K562 (cell line): ENCODE measurements around the gene COMTD1. TPM values are rescaled to one million over a fixed set of nuclear protein-coding genes. Genes with fewer than 3 reads are reported as not detected.

Experiments used
- ATAC-seq: fragments of 200-7000 bp; cut with Tn5 transposase; 3 replicates; pipeline ENCODE4 v1.9.1; 2020; ENCODE audit warnings: moderate library complexity
- BruUV-seq: library from RNA; stranded (reverse); fragments of 400-500 nt; replicated peaks from 2 replicates; lab custom pipeline; 2021; lab: Mats Ljungman, UMichigan
- CTCF ChIA-PET: fragments of 300-600 bp; formaldehyde crosslinking; extraction: SDS; loops from one replicate; lab custom pipeline; 2021; ENCODE audit warnings: low intra/inter-chr PET ratio; lab: Yijun Ruan, JAX
- POLR2A ChIA-PET: fragments of 300-600, 350-650 bp; sonication (Branson Sonifier 250); formaldehyde crosslinking; extraction: SDS; loops from one replicate; lab custom pipeline; 2021; ENCODE audit warnings: antibody characterized with exemption, inconsistent platforms; lab: Yijun Ruan, JAX
- DNase-seq, 4 experiments: peaks; one replicate each; pipeline versions ENCODE4 v3.0.0 to v3.0.0-alpha.2; 2011 to 2018; ENCODE audit warnings: low spot score in 3 of 4, mixed read lengths in 3 of 4; ENCODE audit errors: extremely low read depth in 1 of 4
- FAIRE-seq: peaks from 2 replicates; lab custom pipeline; 2011; peaks lifted over from hg19 to GRCh38; lab: Jason Lieb, UNC
- H2AFZ ChIP-seq: 2 replicates; pipeline ENCODE4 v1.6.0; 2011; ENCODE audit warnings: low read depth, low read length, control low read depth, inconsistent platforms
- H3K27ac ChIP-seq: fragments of 200-600 bp; 3 replicates; pipeline ENCODE4 v1.8.0; 2011; ENCODE audit warnings: low read depth, mild to moderate bottlenecking, control low read depth, inconsistent platforms, low read length, moderate library complexity, mixed read lengths; ENCODE audit errors: extremely low read depth
- H3K27me3 ChIP-seq, 2 experiments: fragments of 300-600 bp in 1 of 2; 2 replicates in 1 of 2; 3 replicates in 1 of 2; pipeline versions ENCODE4 v1.6.0 to v1.8.0; 2011; ENCODE audit warnings: inconsistent platforms in 2 of 2, low read length in 2 of 2, mild to moderate bottlenecking in 1 of 2, mixed read lengths in 1 of 2, moderate library complexity in 1 of 2; ENCODE audit not compliant: control insufficient read depth in 2 of 2, insufficient read depth in 2 of 2
- H3K36me3 ChIP-seq: fragments of 300-600 bp; 3 replicates; pipeline ENCODE4 v1.8.0; 2011; ENCODE audit warnings: mild to moderate bottlenecking, low read length, inconsistent platforms; ENCODE audit not compliant: control insufficient read depth, insufficient read depth
- H3K4me1 ChIP-seq, 2 experiments: fragments of 200-600 bp in 1 of 2; replicated peaks in 1 of 2; 2 replicates in 1 of 2; 3 replicates in 1 of 2; pipeline versions ENCODE4 v1.5.1 to v1.8.0; 2011; ENCODE audit warnings: inconsistent platforms in 2 of 2, low read length in 2 of 2, mild to moderate bottlenecking in 1 of 2, mixed read lengths in 1 of 2, moderate library complexity in 1 of 2; ENCODE audit not compliant: control insufficient read depth in 2 of 2, insufficient read depth in 2 of 2
- H3K4me2 ChIP-seq: 2 replicates; pipeline ENCODE4 v1.6.1; 2011; ENCODE audit warnings: low read length, control low read depth, inconsistent platforms, mixed read lengths; ENCODE audit not compliant: insufficient read depth
- H3K4me3 ChIP-seq: fragments of 200-600 bp; sonication (generic), shearing (Covaris generic); 2 replicates; pipeline ENCODE4 v1.5.1; 2016; ENCODE audit warnings: control low read depth, inconsistent platforms
- H3K79me2 ChIP-seq: fragments of 200-600 bp; 3 replicates; pipeline ENCODE4 v1.8.0; 2011; ENCODE audit warnings: low read length, inconsistent platforms; ENCODE audit not compliant: control insufficient read depth, insufficient read depth
- H3K9ac ChIP-seq, 2 experiments: 2 replicates each; pipeline versions ENCODE4 v1.6.0 to v1.6.1; 2011; ENCODE audit warnings: low read depth in 2 of 2, low read length in 2 of 2, control low read depth in 1 of 2, inconsistent platforms in 1 of 2, mild to moderate bottlenecking in 1 of 2, mixed read lengths in 1 of 2; ENCODE audit not compliant: insufficient read depth in 1 of 2
- H3K9me1 ChIP-seq: one replicate; pipeline ENCODE4 v1.6.0; 2011; ENCODE audit warnings: inconsistent platforms, mild to moderate bottlenecking, low read length, moderate library complexity; ENCODE audit not compliant: control insufficient read depth, insufficient read depth
- H3K9me3 ChIP-seq: replicated peaks from 2 replicates; pipeline ENCODE4 v1.5.1; 2011; ENCODE audit warnings: low read depth, low read length, inconsistent platforms; ENCODE audit not compliant: control insufficient read depth, insufficient read depth
- H4K20me1 ChIP-seq: replicated peaks from 2 replicates; pipeline ENCODE4 v1.6.1; 2011; ENCODE audit warnings: low read length, inconsistent platforms, mixed read lengths; ENCODE audit not compliant: control insufficient read depth, insufficient read depth
- EGR1 ChIP-seq: fragments of 450-650 bp; conservative IDR thresholded peaks from 2 replicates; pipeline ENCODE4 v1.6.1; 2017; ENCODE audit warnings: mild to moderate bottlenecking
- IRF2 ChIP-seq: sonication (generic); formaldehyde crosslinking; IDR thresholded peaks from 2 replicates; pipeline ENCODE4 v1.8.1; 2022; ENCODE audit warnings: mild to moderate bottlenecking, missing genetic modification reagents
- JUNB ChIP-seq: fragments of 450-650 bp; formaldehyde crosslinking; conservative IDR thresholded peaks from 2 replicates; pipeline ENCODE4 v1.4.0; 2020; ENCODE audit warnings: mild to moderate bottlenecking
- RFX1 ChIP-seq: fragments of 450-650 bp; IDR thresholded peaks from 2 replicates; pipeline ENCODE4 v1.6.1; 2016; ENCODE audit warnings: mild to moderate bottlenecking, moderate library complexity
- SIX5 ChIP-seq, 2 experiments: IDR thresholded peaks; 2 replicates each; pipeline ENCODE4 v1.6.1; 2011; ENCODE audit warnings: low read length in 2 of 2, borderline replicate concordance in 1 of 2, low read depth in 1 of 2, mild to moderate bottlenecking in 1 of 2, moderate library complexity in 1 of 2; ENCODE audit not compliant: insufficient read depth in 1 of 2
- SPI1 ChIP-seq: IDR thresholded peaks from 2 replicates; pipeline ENCODE4 v1.6.1; 2011; ENCODE audit warnings: low read depth, low read length, control low read depth, borderline replicate concordance
- SRSF9 ChIP-seq: fragments of 200-400 bp; formaldehyde crosslinking; IDR thresholded peaks from 2 replicates; pipeline ENCODE4 v1.6.1; 2017; ENCODE audit warnings: low read depth, low read length, borderline replicate concordance
- TAF7 ChIP-seq: fragments of 450-650 bp; IDR thresholded peaks from 2 replicates; pipeline ENCODE4 v1.6.1; 2016; ENCODE audit warnings: missing genetic modification characterization, missing compliant biosample characterization
- ZKSCAN8 ChIP-seq: fragments of 200-800 bp; sonication (Bioruptor generic); IDR thresholded peaks from 2 replicates; pipeline ENCODE4 v1.6.1; 2016; ENCODE audit warnings: missing genetic modification characterization, missing compliant biosample characterization
- WGBS: fragments of 100-300 bp; shearing (Covaris generic); methylation state at CpG from one replicate; pipeline ENCODE4 v1.1.6; 2016; ENCODE audit warnings: low coverage, mixed read lengths; ENCODE audit not compliant: insufficient coverage; ENCODE audit errors: missing lambda C conversion rate; 5-methylcytosine and 5-hydroxymethylcytosine counted together
- in situ Hi-C: fragments of 300-500 bp; cut with MboI; formaldehyde crosslinking; loops from 4 replicates; pipeline ENCODE4 v1.15.0; 2018; ENCODE audit warnings: inconsistent platforms, mixed read lengths
- intact Hi-C: fragments of 100-400 bp; cut with micrococcal nuclease; formaldehyde crosslinking; loops from 2 replicates; pipeline ENCODE4 v1.14.2; 2022
- polyA plus RNA-seq, 8 experiments: library from polyadenylated mRNA; depleted of rRNA in 4 of 8; stranded (reverse) in 5 of 8; unstranded in 3 of 8; fragments of >200 nt; fragmentation: Nextera tagmentation in 2 of 8; fragmentation: Illumina TruSeq in 1 of 8; extraction: Ambion mirVana in 2 of 8; extraction: Trizol in 1 of 8; gene quantifications; 2 replicates each; pipeline versions ENCODE4 v1.2.1 to v1.2.3, GENCODE V29; 2011 to 2014; ENCODE audit warnings: inconsistent platforms in 1 of 8, missing spikeins in 1 of 8
- total RNA-seq, 7 experiments: library from RNA; depleted of rRNA in 6 of 7; stranded (reverse); fragments of >200 nt in 6 of 7; fragmentation: Illumina TruSeq in 2 of 7; extraction: Trizol in 2 of 7; gene quantifications; 2 replicates each; pipeline versions ENCODE4 v1.2.1 to v1.2.3, GENCODE V29; 2011 to 2021; ENCODE audit warnings: low replicate concordance in 1 of 7
- TF ChIP-seq, protein P1 (sequence below): sonication (generic); formaldehyde crosslinking; IDR thresholded peaks from 2 replicates; pipeline ENCODE4 v1.8.1; 2023; ENCODE audit warnings: mild to moderate bottlenecking, missing genetic modification reagents
- TF ChIP-seq, protein P2 (sequence below), 2 experiments: IDR thresholded peaks; 2 replicates each; pipeline ENCODE4 v1.6.1; 2011; ENCODE audit warnings: borderline replicate concordance in 1 of 2, control low read depth in 1 of 2, low read depth in 1 of 2, low read length in 1 of 2, mild to moderate bottlenecking in 1 of 2, mixed read lengths in 1 of 2, moderate library complexity in 1 of 2; ENCODE audit not compliant: insufficient read depth in 1 of 2, insufficient read length in 1 of 2, poor library complexity in 1 of 2, severe bottlenecking in 1 of 2; ENCODE audit errors: extremely low read depth in 1 of 2
- TF ChIP-seq, protein P3 (sequence below): fragments of 450-650 bp; IDR thresholded peaks from 2 replicates; pipeline ENCODE4 v1.6.1; 2017; ENCODE audit warnings: antibody characterized with exemption, mild to moderate bottlenecking

The COMTD1 gene
- total and polyA plus RNA-seq, 9 of the 15 experiments (the other 6 are each of a cell fraction or from before 2014, with no cell fraction given): 0.41 to 112 (median 13.7) TPM

DNA sequence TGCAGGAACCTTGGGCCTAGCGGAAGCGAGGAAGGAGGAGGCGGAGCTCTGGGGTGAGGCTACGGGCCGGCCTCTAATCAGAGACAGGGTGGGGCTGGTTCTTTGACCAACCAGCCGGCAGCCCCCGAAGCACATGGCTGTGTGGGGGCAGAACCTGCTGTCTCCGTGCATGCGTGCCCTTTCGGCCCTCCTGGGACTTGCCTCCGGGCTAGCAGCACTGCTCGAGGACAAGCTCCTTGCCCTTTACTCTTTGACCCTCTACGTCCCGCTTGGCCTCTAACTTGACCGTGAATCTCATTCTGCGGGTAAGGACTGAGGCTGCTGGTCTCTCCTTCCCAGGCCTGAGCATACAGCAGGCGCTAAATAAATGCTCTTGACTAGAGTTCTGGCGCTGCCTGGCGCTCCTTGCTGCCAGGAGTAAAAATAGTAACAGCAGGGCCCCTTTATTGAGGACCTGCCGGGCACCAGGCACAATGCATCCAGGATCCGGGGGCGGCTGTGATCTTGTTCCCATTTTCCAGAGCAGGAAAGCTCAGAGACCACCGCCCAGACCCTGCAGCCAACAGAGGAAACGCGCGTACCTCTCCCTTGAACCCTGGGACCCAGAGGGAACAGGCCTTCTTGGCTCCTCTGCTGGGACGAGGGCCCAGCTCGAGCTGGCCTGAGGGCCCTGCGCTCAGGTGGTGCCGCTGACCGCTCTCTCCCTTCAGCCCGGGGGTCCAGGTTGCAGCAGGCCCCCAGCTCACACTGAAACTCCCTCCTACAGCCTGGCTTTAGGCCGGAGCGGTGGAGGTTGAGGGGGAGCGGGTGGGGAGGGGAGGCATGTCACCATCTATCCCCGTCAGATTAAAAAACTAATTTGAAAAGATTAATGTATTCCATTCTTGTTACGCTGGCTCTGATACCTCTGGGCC, 2.7 kb upstream of the COMTD1 start:
- in situ Hi-C loops: loop anchor here (10.0 kb wide), 1 partner anchor 994 kb away; no protein-coding TSS in a partner anchor
- FAIRE-seq: no peak
- TF ChIP-seq SRSF9 (no peak), JUNB (CRISPR knock-in tag) (no peak), ZKSCAN8 (CRISPR knock-in tag) (peak; percentile 97), SIX5 (IDR thresholded peaks at IDR 0.05; ENCODE audit: borderline replicate concordance in 1 of 2, insufficient read depth in 1 of 2, low read depth in 1 of 2, low read length in 2 of 2) (no peak), EGR1 (0 out of 2 replicates have a peak, but pooled peaks have one; percentile 2), TAF7 (tag) (no peak), IRF2 (CRISPR knock-in tag) (no peak), RFX1 (no peak), SPI1 (no peak)
- TF ChIP-seq, protein P1, sequence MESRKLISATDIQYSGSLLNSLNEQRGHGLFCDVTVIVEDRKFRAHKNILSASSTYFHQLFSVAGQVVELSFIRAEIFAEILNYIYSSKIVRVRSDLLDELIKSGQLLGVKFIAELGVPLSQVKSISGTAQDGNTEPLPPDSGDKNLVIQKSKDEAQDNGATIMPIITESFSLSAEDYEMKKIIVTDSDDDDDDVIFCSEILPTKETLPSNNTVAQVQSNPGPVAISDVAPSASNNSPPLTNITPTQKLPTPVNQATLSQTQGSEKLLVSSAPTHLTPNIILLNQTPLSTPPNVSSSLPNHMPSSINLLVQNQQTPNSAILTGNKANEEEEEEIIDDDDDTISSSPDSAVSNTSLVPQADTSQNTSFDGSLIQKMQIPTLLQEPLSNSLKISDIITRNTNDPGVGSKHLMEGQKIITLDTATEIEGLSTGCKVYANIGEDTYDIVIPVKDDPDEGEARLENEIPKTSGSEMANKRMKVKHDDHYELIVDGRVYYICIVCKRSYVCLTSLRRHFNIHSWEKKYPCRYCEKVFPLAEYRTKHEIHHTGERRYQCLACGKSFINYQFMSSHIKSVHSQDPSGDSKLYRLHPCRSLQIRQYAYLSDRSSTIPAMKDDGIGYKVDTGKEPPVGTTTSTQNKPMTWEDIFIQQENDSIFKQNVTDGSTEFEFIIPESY (CRISPR knock-in tag): peak; percentile 95
- TF ChIP-seq, protein P2, sequence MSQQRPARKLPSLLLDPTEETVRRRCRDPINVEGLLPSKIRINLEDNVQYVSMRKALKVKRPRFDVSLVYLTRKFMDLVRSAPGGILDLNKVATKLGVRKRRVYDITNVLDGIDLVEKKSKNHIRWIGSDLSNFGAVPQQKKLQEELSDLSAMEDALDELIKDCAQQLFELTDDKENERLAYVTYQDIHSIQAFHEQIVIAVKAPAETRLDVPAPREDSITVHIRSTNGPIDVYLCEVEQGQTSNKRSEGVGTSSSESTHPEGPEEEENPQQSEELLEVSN (IDR thresholded peaks at IDR 0.05; ENCODE audit: borderline replicate concordance in 1 of 2, extremely low read depth in 1 of 2, insufficient read depth in 1 of 2, insufficient read length in 1 of 2, low read depth in 1 of 2, low read length in 1 of 2, poor library complexity in 1 of 2, severe bottlenecking in 1 of 2): peak; percentile 49 to 80
- TF ChIP-seq, protein P3, sequence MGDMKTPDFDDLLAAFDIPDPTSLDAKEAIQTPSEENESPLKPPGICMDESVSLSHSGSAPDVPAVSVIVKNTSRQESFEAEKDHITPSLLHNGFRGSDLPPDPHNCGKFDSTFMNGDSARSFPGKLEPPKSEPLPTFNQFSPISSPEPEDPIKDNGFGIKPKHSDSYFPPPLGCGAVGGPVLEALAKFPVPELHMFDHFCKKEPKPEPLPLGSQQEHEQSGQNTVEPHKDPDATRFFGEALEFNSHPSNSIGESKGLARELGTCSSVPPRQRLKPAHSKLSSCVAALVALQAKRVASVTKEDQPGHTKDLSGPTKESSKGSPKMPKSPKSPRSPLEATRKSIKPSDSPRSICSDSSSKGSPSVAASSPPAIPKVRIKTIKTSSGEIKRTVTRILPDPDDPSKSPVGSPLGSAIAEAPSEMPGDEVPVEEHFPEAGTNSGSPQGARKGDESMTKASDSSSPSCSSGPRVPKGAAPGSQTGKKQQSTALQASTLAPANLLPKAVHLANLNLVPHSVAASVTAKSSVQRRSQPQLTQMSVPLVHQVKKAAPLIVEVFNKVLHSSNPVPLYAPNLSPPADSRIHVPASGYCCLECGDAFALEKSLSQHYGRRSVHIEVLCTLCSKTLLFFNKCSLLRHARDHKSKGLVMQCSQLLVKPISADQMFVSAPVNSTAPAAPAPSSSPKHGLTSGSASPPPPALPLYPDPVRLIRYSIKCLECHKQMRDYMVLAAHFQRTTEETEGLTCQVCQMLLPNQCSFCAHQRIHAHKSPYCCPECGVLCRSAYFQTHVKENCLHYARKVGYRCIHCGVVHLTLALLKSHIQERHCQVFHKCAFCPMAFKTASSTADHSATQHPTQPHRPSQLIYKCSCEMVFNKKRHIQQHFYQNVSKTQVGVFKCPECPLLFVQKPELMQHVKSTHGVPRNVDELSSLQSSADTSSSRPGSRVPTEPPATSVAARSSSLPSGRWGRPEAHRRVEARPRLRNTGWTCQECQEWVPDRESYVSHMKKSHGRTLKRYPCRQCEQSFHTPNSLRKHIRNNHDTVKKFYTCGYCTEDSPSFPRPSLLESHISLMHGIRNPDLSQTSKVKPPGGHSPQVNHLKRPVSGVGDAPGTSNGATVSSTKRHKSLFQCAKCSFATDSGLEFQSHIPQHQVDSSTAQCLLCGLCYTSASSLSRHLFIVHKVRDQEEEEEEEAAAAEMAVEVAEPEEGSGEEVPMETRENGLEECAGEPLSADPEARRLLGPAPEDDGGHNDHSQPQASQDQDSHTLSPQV: peak; percentile 68; the same call in 1 of the 2 replicates

More for the DNA sequence above, 2.7 kb upstream of the COMTD1 start:
- no peak overlapping the region for H3K4me3 ChIP-seq
- H3K9me3 ChIP-seq: no peaks in the 10 kb centered on the region
- H3K9me1 ChIP-seq: no peaks in the 10 kb centered on the region
- POLR2A ChIA-PET: interaction anchor here (0.8 to 2.0 kb wide), 6 partner anchors 8 to 55 kb away, joined by 3 to 14 read pairs (median 3); partner anchors contain the start of gene VDAC2
- H3K36me3 ChIP-seq: peaks cover 3% of the 10 kb centered on the region; the same call in 2 of the 3 replicates
- H4K20me1 ChIP-seq: no peaks in the 10 kb centered on the region
- no peak overlapping the region for H3K4me2 ChIP-seq
- peak overlapping the region in 1 of 2 experiments; percentile 47; a peak in 2 of 4 replicates for H3K9ac ChIP-seq
- DNase-seq (peak; percentile 58 to 67 (median 64)), ATAC-seq (no peak)
- H3K27me3 ChIP-seq: no peaks in the 10 kb centered on the region
- H3K4me1 ChIP-seq: peaks cover 14 to 44% of the 10 kb centered on the region in 2 experiments
- intact Hi-C loops: loop anchor here (5.0 to 10.0 kb wide), 4 partner anchors 216 to 996 kb away; partner anchors contain the start of gene KAT6B
- CTCF ChIA-PET: no interaction called here
- no TSS peak for BruUV-seq
- WGBS: 73% methylated on average over 31 of the region's 37 CpGs
- H3K79me2 ChIP-seq: peaks cover 18% of the 10 kb centered on the region
- H3K27ac ChIP-seq: no peak overlapping the region
- peak overlapping the region; percentile 76 for H2AFZ ChIP-seq
